ENCODE results near the gene PGP. TPM values are rescaled to one million over a fixed set of nuclear protein-coding genes. Genes with fewer than 3 reads are reported as not detected.

PGP gene
- total and polyA plus RNA-seq, 4 donors = 3.4 to 9.9 (median 6.3) TPM

- Histone ChIP-seq H3K4me3 (ENCODE audit: low read depth in 1 of 3, low read length in 3 of 3) (no peak overlapping the region), H3K4me1 (ENCODE audit: control insufficient read depth in 4 of 4, insufficient read depth in 4 of 4, low read length in 3 of 4) (peaks cover 0 to 14% (median 11%) of the 10 kb centered on the region in 4 donors), H3K27me3 (ENCODE audit: control insufficient read depth in 4 of 4, insufficient read depth in 4 of 4, low read length in 3 of 4) (no peaks in the 10 kb centered on the region), H3K27ac (ENCODE audit: low read depth in 1 of 2, low read length in 2 of 2) (no peak overlapping the region), H3K36me3 (ENCODE audit: control insufficient read depth in 4 of 4, insufficient read depth in 3 of 4, low read depth in 1 of 4, low read length in 3 of 4) (peaks cover 0 to 60% (median 30%) of the 10 kb centered on the region in 4 donors), H3K9ac (ENCODE audit: low read depth in 1 of 2, low read length in 2 of 2) (no peak overlapping the region), H3K9me3 (ENCODE audit: control insufficient read depth in 4 of 4, low read length in 3 of 4) (no peaks in the 10 kb centered on the region)
- no peak for TF ChIP-seq REST (IDR thresholded peaks at IDR 0.05)
- TF ChIP-seq HNF4G (IDR thresholded peaks at IDR 0.05) = no peak
- no peak for TF ChIP-seq HNF4A (conservative IDR thresholded peaks at IDR 0.05)
- TF ChIP-seq NR2F2 (IDR thresholded peaks at IDR 0.05) = no peak
- TF ChIP-seq EGR1 (IDR thresholded peaks at IDR 0.05; ENCODE audit: low read depth in 2 of 2) = no peak
- TF ChIP-seq YY1 (IDR thresholded peaks at IDR 0.05) = no peak
- no peak for TF ChIP-seq ATF3 (IDR thresholded peaks at IDR 0.05)
- TF ChIP-seq JUND (IDR thresholded peaks at IDR 0.05) = no peak
- no peak for TF ChIP-seq GABPA (IDR thresholded peaks at IDR 0.05 in 1 of 2, conservative IDR thresholded peaks at IDR 0.05 in 1 of 2)
- TF ChIP-seq MAX (IDR thresholded peaks at IDR 0.05) = no peak
- no peak for TF ChIP-seq FOXA2 (IDR thresholded peaks at IDR 0.05)
- TF ChIP-seq RXRA (IDR thresholded peaks at IDR 0.05) = no peak
- WGBS = 96% methylated on average over 28 of the region's 28 CpGs
- DNase-seq (ENCODE audit: low spot score) = no peak
Observed at GRCh38 chr16:2233046-2233775, 18.6 kb upstream of the PGP start.

- Histone ChIP-seq H3K27me3 (ENCODE audit: control insufficient read depth in 4 of 4, insufficient read depth in 4 of 4, low read length in 3 of 4) (no peaks in the 10 kb centered on the region), H3K4me1 (ENCODE audit: control insufficient read depth in 4 of 4, insufficient read depth in 4 of 4, low read length in 3 of 4) (peaks cover 0 to 13% (median 9%) of the 10 kb centered on the region in 4 donors), H3K9ac (ENCODE audit: low read depth in 1 of 2, low read length in 2 of 2) (no peak overlapping the region), H3K36me3 (ENCODE audit: control insufficient read depth in 4 of 4, insufficient read depth in 3 of 4, low read depth in 1 of 4, low read length in 3 of 4) (peaks cover 0 to 62% (median 30%) of the 10 kb centered on the region in 4 donors), H3K9me3 (ENCODE audit: control insufficient read depth in 4 of 4, low read length in 3 of 4) (no peaks in the 10 kb centered on the region), H3K27ac (ENCODE audit: low read depth in 1 of 2, low read length in 2 of 2) (no peak overlapping the region), H3K4me3 (ENCODE audit: low read depth in 1 of 3, low read length in 3 of 3) (no peak overlapping the region)
- WGBS = 93% methylated on average over 41 of the region's 41 CpGs
- TF ChIP-seq SP1 (IDR thresholded peaks at IDR 0.05) (no peak), HNF4A (conservative IDR thresholded peaks at IDR 0.05) (no peak), ZBTB33 (IDR thresholded peaks at IDR 0.05) (no peak), FOXA2 (IDR thresholded peaks at IDR 0.05) (no peak), TAF1 (conservative IDR thresholded peaks at IDR 0.05) (no peak), RXRA (IDR thresholded peaks at IDR 0.05) (no peak), RAD21 (IDR thresholded peaks at IDR 0.05) (no peak), GABPA (IDR thresholded peaks at IDR 0.05 in 1 of 2, conservative IDR thresholded peaks at IDR 0.05 in 1 of 2) (no peak)
- no peak for DNase-seq (ENCODE audit: low spot score)
Observed at GRCh38 chr16:2232094-2232990, 17.7 kb upstream of the PGP start.
